ENCODE results near the gene SORCS2.

SORCS2 gene

DNA sequence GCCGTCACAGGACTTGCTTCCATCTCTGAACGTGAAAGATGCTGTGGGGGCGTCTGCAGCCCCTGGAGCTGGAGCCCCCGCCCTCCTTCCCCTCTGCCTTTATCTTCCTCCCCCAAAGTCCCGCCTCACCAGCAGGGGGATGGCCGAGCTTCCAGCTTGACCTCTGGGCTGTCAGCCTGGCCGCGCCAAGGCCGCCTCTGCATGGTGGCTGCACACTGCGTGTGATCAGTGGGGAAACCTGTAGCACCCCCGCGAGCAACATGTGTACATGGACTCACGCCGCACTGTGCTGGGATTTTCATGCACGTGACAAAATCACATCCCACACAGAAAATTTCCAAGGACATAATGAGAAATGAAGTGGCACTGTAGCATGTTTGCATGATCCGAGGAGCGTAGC is 268.9 kb downstream of the SORCS2 start:
- in situ Hi-C loops (cut with MboI; ENCODE audit: low sequenced_read_pairs): no loop called here

DNA sequence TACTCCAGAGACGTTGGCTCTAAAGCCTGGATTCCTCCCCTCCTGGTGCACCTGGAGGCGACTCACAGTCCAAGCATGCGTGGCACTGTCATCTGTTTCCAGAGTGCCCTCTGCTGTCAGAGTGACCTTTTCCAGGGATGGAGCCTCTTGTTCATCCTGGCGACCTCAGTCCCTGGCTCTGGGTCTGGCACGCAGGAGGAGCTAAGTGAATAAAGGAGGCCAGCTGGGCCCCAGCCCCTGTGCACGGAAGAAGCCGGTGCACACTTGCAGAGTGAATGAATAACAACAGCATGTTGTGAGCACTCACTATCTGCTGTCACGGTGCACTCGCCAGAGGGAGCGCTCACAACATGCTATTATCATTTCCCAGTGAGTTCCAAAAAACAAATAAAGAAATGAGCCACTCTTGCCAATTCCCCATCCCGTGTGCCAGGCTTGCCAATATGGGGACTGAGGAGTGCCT is 270.2 kb downstream of the SORCS2 start:
- in situ Hi-C loops (cut with MboI; ENCODE audit: low sequenced_read_pairs): no loop called here

GRCh38 chr4:7463566-7464258 is 271.4 kb downstream of the SORCS2 start:
- in situ Hi-C loops (cut with MboI; ENCODE audit: low sequenced_read_pairs): no loop called here

DNA sequence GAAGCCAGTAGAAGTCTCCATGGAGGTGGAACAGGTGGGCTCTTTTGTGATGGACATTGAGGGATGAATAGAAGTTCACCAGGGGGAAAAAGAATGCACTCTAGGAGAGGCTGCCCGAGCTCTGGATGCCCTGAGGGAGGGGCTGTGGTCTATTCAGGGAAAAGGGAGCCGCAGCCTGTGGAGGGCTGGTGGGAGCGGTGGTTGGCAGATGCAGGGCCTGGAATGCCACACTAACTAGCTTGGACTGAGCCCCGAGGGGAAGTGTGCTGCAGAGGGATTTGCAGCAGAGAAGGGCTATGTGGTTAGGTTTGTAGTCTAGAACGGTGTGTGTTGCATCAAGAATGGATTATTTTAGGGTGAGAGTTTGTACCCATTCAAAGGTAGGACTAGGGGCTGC is 271.9 kb downstream of the SORCS2 start:
- in situ Hi-C loops (cut with MboI; ENCODE audit: low sequenced_read_pairs): no loop called here

DNA sequence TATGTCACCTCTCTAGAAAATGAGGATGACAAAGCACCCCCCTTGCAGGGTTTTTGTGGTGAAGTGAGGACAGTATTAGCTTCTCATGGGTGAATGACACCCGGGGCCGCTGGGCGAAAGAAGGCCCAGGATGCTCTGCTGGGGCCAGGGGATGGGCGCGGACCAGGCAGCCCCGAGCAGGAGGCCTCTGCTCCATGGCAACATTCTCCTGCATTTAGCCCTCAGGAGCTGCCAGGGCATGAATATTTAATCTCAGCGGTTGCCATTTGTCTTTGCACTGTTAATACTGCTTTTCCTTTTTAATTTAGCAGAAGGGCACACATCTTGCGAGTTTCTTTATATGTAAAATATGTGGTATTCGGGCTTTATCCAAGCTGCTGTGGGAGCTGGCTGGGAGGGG is 272.7 kb downstream of the SORCS2 start:
- in situ Hi-C loops (cut with MboI; ENCODE audit: low sequenced_read_pairs): no loop called here

DNA sequence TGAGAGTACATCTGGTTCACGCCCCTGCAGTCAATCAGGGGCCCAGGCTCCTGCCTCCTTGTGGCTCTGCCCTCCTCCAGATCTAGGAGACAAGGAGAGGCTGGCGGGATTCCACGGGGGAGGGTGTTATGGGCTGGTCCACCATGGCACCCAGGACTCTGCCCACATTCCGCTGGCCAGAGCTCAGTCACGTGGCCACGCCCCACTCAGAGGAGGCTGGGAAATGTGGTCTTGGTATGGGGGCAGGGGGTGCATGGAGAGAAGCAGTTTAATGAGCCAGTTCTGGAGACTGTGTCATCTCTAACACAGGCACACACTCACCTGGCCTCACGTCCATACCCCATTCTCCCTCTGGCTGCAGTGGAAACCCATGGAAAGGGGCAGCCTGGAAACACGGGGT is 273.9 kb downstream of the SORCS2 start:
- in situ Hi-C loops (cut with MboI; ENCODE audit: low sequenced_read_pairs): no loop called here

DNA sequence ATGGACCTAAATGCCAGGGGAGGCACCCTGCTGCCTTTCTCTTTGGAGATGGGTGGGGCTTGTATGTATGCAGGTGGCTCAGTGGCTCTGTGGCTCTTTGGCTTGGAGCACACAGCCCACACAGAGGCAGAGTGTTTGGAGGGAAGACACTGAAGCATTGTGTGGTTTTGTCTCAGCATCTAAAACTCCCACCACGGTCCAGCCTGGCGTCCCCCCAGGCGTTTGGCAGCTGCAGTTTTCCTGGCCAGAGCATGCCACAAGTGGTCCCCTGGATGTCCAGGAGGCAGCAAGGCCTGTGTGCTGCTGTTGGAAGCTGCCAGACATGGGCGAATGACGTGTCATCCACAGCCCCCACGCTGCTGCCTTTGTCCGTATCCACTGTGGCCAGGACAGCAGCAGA is 274.6 kb downstream of the SORCS2 start:
- in situ Hi-C loops (cut with MboI; ENCODE audit: low sequenced_read_pairs): no loop called here

- in situ Hi-C loops (cut with MboI; ENCODE audit: low sequenced_read_pairs): no loop called here
Observed at GRCh38 chr4:7467471-7467870, 275.1 kb downstream of the SORCS2 start.

DNA sequence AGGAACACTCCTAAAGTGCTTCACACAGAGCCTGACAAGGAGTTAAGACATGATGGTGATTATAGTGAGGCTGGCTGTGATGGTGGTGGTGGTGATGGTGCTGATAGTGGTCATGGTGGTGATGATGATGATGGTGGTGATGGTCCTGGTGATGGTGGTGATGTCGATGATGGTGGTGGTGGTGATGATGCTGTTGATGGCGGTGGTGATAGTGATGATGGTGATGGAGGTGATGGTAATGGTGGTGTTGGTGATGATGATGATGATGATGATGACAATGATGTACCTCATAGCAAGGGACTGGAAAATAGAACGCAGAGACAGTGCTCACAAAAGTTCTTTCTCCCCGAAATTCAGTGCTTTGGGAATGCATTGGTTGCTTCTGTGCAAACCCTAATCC is 276.7 kb downstream of the SORCS2 start:
- in situ Hi-C loops (cut with MboI; ENCODE audit: low sequenced_read_pairs): no loop called here

GRCh38 chr4:7470111-7470510 is 277.8 kb downstream of the SORCS2 start:
- in situ Hi-C loops (cut with MboI; ENCODE audit: low sequenced_read_pairs): no loop called here

DNA sequence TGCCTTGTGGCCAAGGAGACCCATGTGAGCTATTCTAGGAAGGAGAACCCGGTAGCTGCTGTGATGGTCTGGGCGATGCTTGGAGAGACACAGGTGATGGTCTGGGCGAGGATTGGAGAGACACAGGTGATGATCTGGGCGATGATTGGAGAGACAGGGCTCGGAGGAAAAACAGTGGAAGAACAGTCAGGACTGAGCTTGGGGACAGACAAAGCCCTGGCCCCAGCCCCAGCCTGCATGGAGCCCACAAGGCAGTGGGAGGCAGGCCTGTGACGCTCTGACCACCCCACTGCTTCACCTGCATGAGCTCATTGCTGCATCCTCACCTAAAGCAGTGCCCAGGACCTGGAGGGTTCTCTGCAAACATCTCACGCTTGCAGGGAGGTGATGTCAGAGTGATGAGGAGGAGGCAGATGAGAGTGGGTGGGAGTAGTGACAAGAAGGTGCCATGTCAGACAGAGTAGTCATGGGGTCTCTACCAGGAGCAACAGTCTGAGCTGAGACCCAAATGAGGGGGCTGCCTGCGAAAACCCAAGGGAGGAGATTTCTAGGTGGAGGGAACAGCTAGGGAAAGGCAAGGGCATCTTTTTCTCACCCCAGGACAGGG is 278.3 kb downstream of the SORCS2 start:
- in situ Hi-C loops (cut with MboI; ENCODE audit: low sequenced_read_pairs): no loop called here

DNA sequence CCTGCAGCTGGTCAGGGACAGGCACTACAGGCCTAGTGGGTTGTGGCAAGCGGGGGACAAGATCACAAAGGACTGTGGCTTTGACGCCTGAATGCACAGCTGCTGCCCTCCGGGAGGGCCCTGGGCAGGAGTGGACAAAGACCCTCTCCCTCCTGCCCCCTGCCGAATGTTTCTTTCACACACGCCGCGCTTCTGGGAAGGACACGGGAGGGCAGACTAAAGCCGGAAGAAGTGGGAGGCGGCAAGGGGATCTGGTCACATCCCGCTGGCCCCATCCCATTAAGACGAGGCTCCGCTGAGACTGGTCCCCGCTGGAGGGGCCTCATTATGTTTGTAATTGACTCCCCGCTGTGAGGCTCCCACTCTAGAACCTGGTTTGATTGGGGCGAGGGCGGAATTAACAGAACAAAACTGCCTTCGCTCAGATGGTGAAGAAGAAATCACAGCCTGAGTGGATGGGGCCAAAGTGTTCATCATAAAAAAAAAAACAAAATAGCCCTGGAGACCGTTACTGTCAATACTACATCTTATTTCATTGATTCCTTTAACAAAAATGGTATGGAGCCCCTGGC is 280.2 kb downstream of the SORCS2 start:
- in situ Hi-C loops (cut with MboI; ENCODE audit: low sequenced_read_pairs): no loop called here

DNA sequence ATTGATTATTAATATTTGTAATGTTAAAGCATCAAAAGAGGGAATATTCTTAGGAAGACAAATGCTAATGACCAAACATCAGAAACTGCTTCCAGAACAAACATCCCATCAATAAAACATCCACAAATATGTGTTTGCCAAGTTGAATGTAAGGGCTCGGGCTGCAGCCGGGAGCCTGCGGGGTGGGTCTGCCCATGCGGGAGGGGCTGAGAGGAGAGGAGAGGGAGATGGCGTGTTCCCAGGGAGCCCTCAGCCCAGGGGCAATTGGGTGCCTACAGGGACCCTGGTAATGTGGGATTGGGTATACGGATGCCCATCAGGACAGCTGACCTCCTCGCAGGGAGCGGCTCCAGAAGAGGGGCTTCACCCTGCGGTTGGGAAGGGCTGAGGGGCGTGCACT is 280.7 kb downstream of the SORCS2 start:
- in situ Hi-C loops (cut with MboI; ENCODE audit: low sequenced_read_pairs): no loop called here

DNA sequence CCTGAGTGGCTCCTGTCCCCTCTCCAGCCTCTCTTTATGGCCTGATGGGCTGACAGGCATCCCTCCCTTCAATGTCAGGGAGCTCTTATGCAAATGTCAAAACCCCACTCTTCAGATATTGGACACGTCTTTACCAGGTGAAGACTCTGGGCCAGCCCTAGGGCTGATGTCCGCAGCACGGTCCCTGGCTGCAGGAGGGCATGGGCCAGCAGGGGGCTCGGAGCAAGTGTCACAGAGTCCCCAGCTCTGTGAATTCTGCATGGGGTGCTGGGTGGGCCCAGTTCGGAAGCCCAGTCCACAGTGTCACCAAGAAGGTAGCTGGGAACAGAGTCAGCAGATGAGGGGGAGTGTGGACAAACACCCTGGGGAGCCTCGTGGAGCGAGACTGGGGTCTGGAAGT is 282.0 kb downstream of the SORCS2 start:
- in situ Hi-C loops (cut with MboI; ENCODE audit: low sequenced_read_pairs): no loop called here

DNA sequence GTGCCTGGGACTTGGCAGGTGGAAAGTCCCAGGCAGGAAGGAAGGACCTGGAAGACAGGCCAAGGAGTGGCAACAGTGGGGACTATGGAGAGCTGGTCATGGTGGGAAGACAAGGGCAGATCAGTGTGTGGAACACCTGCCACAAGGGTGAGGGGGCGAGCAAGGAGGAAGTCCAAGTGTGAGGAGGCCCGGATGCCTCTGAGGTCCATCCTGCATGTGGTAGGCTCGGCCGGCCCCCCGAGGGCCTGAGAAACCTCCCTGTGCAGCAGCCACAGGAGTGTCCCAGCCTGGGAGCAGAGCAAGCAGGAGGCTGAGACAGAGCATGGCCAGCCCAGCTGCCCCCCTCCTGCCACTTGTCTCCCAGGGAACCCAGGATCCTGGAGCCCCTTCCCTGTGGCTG is 282.9 kb downstream of the SORCS2 start:
- in situ Hi-C loops (cut with MboI; ENCODE audit: low sequenced_read_pairs): no loop called here

- in situ Hi-C loops (cut with MboI; ENCODE audit: low sequenced_read_pairs): no loop called here
Observed at GRCh38 chr4:7476820-7477219, 284.5 kb downstream of the SORCS2 start.

- in situ Hi-C loops (cut with MboI; ENCODE audit: low sequenced_read_pairs): no loop called here
Observed at GRCh38 chr4:7477695-7478094, 285.4 kb downstream of the SORCS2 start.

GRCh38 chr4:7478665-7479064 is 286.3 kb downstream of the SORCS2 start:
- in situ Hi-C loops (cut with MboI; ENCODE audit: low sequenced_read_pairs): no loop called here

- in situ Hi-C loops (cut with MboI; ENCODE audit: low sequenced_read_pairs): no loop called here
Observed at GRCh38 chr4:7480423-7480822, 288.1 kb downstream of the SORCS2 start.

- in situ Hi-C loops (cut with MboI; ENCODE audit: low sequenced_read_pairs): no loop called here
Observed at GRCh38 chr4:7481227-7481626, 288.9 kb downstream of the SORCS2 start.

DNA sequence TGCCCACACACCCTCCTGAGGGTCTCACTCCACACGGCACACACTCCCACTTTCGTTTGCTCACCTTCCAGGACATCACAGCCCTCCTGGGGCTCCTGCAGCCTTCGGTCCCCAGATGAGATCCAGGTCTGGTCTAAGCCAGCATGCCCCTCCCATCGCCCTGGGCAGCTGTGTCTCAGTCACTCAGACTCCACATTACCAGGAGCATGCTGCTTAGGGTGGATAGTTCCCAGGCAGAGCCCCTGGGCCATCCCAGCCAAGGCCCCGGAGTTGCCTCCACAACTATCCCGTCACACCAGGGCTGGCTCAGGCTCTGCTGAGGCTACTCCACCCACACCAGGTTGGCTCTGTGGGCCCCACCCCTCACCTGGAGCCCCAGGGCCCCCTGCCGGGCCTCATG is 292.8 kb downstream of the SORCS2 start:
- in situ Hi-C loops (cut with MboI; ENCODE audit: low sequenced_read_pairs): no loop called here

GRCh38 chr4:7486101-7486500 is 293.8 kb downstream of the SORCS2 start:
- in situ Hi-C loops (cut with MboI; ENCODE audit: low sequenced_read_pairs): no loop called here

GRCh38 chr4:7487502-7487901 is 295.2 kb downstream of the SORCS2 start:
- in situ Hi-C loops (cut with MboI; ENCODE audit: low sequenced_read_pairs): no loop called here
